Fibroblast of skin of right biceps (primary cell): ENCODE data around the gene RCE1.

ENCODE experiments used
- DNase-seq: peaks from one replicate; pipeline ENCODE4 v3.0.0-alpha.2; 2013

Gene RCE1

DNA sequence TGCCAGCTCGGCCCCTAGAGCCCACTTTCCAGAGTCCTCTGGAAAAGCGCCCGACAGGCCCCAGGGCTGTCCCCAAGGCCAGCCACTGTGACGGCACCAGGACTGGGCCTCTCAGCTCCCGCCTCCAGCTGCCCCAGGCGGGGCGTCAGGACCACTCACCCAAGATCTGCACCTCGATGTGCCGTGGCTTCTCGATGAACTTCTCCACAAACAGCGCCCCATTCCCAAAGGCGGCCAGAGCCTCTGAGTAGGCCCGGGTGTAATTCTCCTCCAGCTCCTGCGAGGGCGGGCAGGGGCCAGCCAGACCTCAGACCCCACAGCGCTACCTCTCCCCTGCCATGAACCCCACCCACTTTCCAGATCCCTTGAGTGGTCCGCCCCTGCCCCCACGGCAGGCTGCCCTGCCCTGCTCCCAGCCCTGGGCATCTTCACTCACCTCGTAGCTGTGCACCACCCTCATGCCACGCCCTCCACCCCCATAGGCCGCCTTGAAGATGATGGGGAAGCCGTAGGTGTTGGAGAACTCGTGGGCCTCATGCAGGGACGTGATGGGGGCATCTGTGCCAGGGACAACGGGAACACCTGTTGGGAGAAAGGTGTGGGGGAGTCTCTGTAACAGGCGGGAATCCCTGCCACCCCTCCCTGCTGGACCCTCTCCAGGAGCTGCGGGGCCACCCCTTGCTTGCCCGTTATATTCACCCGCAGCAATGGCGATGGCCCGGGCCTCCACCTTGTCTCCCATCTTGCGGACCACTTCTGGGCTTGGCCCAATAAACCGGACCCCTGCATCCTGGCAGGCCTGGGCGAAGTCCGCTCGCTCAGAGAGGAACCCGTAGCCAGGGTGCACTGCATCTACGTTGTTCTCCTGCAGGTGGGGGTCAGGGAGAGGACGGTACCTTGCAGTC is 27.6 kb downstream of the RCE1 start:
- no peak for DNase-seq

GRCh38 chr11:66871521-66871901 is 28.3 kb downstream of the RCE1 start:
- no peak for DNase-seq

DNA sequence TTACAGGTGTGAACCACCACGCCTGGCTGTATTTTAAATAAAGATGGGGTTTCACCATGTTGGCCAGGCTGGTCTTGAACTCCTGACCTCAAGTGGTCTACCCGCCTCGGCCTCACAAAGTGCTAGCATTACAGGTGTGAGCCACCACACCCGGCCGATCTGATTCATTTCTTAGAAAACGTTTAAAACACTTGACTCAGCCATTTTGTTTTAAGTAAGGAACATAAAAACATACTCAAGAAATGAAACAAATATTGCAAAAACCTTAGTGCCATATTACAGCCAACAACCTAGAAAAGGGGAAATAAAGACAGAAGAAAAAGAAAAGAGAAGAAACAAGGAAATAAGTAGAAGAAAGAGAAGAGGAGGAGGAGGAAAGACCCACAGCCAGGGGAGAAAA is 31.0 kb downstream of the RCE1 start:
- no peak for DNase-seq

DNA sequence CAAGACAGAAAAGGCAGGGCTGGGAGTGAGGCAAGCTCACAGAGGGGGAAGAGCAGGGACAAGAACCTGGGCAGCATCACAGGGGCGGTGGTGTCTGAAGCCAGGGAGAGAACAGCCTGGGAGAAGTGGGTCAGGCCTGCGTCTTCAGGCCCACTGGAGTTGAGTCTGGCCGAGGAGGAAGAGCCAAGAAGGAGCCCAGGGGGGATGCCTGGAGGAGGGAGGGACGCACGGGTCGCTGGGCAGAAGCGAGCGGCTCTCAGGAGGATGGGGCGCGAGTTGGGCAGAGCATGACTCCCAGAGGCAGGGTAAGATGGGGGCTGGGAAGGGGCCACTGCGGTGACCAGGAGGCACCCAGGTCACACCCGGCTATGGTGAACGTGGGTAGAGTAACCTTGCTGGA is 32.1 kb downstream of the RCE1 start:
- no peak for DNase-seq

DNA sequence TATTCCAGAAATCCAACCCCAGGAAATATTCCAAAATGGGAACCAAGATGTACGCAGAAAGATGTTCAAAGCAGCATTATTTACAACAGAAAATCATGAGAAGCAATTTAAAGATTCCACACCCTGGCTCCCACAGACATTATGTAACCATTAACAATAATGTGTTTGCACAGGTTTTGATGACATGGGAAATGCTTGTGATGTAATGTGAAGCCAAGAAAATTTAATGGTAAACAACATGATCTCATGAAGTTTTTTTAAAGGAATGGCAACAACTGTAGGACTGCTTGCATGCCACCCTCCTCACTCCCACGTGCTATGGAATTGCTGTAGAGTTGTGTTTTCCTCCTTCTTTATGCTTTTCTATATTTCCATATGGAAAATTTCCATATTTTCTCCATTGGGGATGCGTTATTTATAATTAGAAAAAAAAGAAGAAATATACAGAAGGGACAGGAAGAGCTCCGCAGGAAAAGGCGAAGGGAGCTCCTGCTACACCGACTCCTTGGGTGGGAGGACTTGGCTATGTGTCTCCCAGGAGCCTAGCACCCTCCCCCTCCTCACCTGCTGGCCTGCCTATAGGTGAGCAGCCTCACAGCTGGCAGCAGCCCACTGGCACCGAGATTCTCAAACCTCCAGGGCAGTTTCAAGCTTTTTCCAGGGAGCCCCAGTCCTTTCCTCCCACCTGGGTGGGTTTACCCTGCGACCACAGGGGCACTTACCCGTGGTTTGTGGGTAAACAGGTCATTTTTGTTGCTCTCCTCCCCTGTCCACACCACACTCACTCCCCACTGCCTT is 34.5 kb downstream of the RCE1 start:
- DNase-seq = no peak

- DNase-seq = no peak
These were observed 35.2 kb downstream of the RCE1 start for GRCh38 chr11:66878474-66878873.

DNA sequence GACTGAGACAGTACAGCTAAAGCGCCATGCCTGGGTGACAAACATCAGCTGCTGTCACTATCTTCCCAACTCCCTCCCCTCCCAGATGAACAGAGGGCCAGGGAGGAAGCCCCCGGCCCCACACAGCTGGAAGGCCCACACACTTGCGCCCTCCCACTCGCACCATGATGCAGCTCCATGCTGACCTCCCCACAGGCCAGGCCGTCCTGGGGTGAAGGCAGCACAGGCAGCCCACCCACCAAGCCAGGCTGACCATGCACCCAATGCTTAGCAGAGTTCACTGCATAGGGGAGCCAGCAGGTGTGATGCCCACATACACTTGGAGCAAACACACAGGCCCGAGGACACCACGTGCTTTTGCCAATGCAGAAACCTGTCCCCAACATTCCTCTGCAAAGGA is 35.8 kb downstream of the RCE1 start:
- no peak for DNase-seq

GRCh38 chr11:66879583-66879982 is 36.3 kb downstream of the RCE1 start:
- DNase-seq = no peak

DNA sequence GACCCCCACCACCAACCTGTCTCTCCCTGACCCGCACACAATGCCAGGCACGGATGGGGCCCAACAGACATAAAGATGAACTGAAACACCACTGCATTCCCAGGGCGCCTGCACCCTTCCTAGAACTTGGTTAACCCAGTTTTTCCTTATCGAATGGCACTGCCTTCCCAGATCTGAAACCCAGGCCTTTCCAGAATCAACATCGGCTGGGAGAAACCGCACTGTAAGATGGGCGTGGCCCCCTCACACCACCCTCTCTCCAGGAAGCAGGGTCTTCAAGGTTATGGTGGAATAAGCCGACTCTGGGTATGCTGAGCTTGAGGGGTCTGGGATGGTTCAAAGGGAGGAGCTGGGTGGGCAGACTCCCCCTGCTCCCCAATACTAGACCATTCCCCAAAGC is 36.8 kb downstream of the RCE1 start:
- DNase-seq = no peak

DNA sequence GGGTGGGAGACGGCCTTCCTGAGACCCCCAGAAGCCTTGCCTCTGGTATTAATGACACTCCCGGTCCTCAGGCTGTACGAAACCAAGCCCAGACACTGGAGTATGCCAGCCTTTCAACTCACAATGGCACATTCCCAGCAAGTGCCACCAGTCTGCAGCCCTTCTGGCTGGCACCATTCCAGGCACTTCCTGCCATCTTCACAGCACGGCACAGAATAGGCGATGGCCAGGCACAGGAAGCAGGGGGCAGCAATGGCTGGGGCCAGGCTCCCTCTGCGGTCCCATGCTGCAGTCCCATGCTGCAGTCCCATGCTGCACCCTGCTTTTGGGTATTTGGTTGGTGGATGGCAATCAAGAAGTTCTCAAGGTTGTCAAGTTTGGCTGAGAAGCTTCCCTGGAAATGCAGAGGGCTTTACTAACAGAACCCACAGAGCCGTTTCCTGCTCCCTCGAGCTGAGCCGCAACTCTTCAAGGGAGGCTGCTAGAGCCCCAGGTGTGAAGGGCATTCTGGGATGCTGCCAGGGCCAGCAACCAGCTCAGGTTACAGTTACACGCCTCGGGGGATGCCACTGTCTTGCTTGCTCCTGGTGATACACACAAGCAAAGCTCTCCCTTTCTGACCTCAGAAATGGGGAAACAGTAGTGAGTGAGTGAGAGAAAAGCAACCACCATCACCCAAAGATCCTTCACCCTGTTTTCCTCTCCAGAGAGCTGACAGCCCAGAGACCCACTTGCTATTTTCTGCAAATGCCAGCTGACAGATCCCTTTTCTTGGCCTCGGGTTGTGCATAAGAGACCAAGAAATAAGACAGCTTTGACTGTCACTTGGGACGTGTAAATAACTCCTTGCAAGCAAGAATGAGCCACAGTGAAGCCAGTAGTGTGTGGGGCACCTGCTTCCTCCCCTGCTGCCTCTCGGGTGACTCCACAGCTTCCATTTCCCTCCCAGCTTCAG is 37.5 kb downstream of the RCE1 start:
- no peak for DNase-seq

- DNase-seq = no peak
These were observed 38.2 kb downstream of the RCE1 start for GRCh38 chr11:66881451-66881835.

DNA sequence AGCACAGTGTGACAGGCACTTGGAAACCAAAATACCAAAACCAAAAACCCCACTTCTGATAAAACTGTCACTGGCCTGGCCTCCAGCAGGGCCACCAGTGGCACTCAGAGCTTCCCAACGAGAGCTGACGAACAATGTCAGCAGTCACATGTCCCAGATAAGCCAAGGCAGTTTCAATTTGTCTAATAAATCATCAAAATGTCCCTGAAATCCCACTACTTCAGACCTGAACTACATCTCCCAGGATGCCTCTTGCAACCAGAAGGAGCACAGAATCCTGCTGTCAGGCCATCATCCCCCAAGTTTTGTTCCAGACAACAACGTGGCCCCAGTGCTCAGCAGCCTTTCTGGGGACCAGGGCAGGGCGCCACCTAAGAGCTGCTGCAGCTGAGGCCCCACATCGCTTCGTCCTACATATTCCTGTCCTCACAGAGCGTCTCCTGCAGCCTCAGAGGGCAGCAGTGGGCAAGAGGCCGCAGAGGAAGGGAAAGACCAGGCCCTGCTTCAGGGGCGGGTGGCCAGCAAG is 38.7 kb downstream of the RCE1 start:
- DNase-seq = no peak

DNA sequence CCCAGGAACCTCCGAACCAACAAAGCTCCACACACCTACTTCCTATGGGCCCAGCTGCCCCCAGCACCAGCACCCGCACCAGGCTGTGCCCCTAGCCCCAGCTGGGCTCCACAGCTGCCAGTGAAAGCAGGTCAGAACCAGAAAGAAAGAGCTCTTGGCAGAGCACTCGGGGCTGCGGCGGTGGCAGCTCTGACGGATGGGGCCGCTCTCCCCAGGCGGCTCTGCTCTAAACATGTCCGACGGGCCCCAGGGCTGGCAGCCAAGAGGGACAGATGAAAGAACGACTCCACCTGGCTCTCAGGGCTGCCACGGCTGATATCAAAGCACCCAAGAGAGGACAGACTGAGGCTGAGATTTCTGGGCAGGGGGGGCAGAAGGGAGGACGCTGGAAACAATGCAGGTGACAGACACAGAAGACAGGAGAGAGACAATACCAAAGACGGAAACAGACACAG is 39.3 kb downstream of the RCE1 start:
- no peak for DNase-seq

- peak; percentile 63 for DNase-seq
These were observed 40.0 kb downstream of the RCE1 start for GRCh38 chr11:66883016-66883965.

DNA sequence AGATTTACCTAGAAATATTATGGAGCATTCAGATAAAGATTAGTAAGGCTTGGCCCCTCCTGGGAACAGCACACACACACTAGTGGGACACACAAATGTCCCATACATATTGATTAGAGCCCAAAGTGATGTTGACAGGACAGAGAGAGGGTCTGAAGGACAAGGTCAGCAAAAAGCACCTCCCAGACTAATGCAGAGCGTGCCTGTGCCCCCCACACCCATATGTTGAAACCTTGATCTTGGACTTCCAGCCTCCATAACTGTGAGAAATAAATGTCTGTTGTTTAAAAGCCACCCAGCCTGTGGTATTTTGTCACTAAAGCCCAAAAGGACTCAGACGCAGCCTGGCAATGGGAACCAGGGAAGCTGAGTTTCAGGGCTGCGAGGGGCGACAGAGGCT is 41.2 kb downstream of the RCE1 start:
- DNase-seq = no peak

DNA sequence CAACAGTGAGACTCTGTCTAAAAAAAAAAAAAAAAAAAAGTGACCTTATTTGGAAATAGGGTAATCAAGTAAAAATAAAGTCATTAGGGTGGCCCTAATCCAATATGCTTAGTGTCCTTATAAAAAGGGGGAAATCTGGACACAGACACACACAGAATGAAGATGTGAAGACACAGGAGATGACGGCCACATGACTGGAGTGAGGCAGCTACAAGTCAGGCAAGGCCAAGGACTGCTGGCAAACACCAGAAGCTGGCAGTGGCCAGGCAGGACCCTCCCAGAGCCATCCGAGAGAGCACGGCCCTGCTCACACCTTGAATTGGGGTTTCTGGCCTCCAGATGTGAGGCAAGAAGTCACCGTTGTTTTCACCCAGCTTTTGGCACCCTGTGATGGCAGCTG is 42.2 kb downstream of the RCE1 start:
- no peak for DNase-seq

DNA sequence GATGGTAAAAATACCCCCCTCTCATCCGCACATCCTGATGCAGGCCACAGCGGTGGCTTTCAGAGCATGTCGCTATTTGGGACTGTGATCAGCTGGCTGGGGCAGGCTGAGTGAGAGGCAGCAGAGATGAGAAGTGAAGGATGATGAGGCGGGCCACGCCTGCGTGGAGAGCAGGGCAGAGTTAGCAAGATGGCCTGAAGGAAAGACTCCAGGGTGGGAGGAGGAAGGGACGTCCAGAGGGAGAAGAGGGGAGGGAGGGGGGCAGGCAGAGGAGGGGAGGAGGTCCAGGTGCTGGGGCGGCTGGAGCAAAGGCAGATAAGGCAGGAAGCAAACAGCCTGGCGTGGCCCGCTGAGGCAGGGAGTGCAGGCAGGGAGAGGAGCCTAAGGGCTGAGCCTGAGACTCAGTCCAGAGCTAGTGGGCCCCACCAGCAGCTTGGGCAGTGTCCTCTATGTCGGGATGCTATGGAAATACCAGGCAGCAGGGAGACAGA is 42.8 kb downstream of the RCE1 start:
- no peak for DNase-seq

DNA sequence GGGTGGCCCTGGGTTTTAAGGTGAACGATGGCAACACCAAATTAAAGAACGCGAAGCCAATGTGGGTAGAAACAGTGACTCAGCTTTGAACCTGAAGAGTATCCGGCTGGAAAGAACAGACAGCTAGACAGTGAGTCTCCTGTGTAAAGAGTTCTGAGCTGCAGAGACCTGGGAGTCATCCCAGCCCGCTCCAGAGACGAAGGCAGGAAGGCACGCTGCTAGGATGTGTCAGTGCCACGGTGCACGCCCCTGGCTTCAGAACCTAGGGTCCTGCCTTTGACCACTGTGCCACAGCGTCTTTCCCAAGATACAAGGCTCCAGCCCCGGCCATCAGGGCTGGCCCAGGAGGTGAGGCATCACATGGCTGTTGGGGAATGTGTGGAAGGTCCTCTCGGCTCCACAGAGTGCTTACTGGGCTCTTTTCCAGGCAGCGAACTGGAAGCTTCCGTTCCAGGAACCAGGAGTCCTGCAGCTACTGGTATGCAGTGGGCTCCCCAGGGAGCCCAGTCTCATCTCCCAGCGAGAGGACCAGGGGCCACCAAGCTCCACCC is 43.5 kb downstream of the RCE1 start:
- DNase-seq = peak; percentile 35

DNA sequence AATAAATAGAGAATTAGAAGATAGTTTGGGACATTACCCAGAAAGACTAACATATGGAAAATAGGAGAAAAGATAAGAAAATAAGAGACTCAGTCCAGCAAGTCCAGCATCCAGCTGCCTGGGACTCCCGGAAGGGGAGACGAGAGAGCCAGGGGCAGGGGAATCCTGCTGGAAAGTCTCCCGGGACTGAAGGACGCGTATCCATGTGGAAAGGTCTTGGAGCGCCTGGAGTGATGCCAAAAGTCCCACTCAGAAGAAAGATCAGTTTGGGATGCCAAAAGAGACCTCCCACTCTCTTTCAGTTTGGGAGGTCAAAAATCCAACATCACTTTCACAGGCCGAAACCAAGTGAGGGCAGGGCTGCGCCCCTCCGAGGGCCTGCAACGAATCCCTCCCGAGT is 44.3 kb downstream of the RCE1 start:
- no peak for DNase-seq

- DNase-seq = no peak
These were observed 45.0 kb downstream of the RCE1 start for GRCh38 chr11:66888282-66888681.

DNA sequence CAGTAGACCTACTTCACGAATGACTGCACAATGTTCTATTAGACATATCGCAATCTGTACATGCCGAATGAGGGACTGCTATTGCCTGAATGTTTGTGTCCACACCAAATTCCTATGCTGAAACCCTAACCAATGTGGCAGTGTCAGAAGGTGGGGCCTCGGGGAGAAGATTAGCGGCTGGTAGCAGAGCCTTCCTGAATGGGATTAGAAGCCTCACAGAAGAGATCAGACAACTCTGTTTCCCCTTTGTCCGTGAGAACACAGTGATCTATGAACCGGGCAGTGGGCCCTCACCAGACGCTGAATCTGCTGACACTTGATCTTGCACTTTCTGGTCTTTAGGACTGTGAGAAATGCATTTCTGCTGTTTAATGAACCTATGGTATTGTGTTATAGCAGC is 46.7 kb downstream of the RCE1 start:
- no peak for DNase-seq
